GM12801 (cell line): ENCODE results near the gene FARP1.

Experiments used
- CTCF ChIP-seq: IDR thresholded peaks from one replicate; pipeline ENCODE4 v1.5.1; 2011; ENCODE audit warnings: control low read depth; ENCODE audit not compliant: insufficient read length; ENCODE audit errors: extremely low read depth

FARP1 gene

GRCh38 chr13:98303858-98304257, 161.0 kb downstream of the FARP1 start:
- no peak for TF ChIP-seq CTCF

- TF ChIP-seq CTCF, result no peak
Measured at GRCh38 chr13:98305670-98306069, 162.8 kb downstream of the FARP1 start.

- no peak for TF ChIP-seq CTCF
Measured at GRCh38 chr13:98307463-98308085, 164.7 kb downstream of the FARP1 start.

GRCh38 chr13:98308086-98308911, 165.4 kb downstream of the FARP1 start:
- TF ChIP-seq CTCF, result no peak

GRCh38 chr13:98309569-98310335, 166.9 kb downstream of the FARP1 start:
- no peak for TF ChIP-seq CTCF

GRCh38 chr13:98310485-98311199, 167.7 kb downstream of the FARP1 start:
- no peak for TF ChIP-seq CTCF

- no peak for TF ChIP-seq CTCF
Measured at GRCh38 chr13:98311200-98311548, 168.3 kb downstream of the FARP1 start.
